MCF 10A (cell line): ENCODE measurements around the gene CAPZA1. TPM values are rescaled to one million over a fixed set of nuclear protein-coding genes. Genes with fewer than 3 reads are reported as not detected.

Experiments used
- BruUV-seq: library from RNA; stranded (reverse); fragments of 400-500 nt; replicated peaks from 2 replicates; lab custom pipeline; 2021; lab: Mats Ljungman, UMichigan
- CTCF ChIA-PET: fragments of 300-600 bp; sonication (Branson Sonifier 250); formaldehyde crosslinking; extraction: SDS; loops from one replicate; lab custom pipeline; 2021; ENCODE audit warnings: antibody characterized with exemption, inconsistent platforms; lab: Yijun Ruan, JAX
- POLR2A ChIA-PET: fragments of 300-600, 350-650 bp; sonication (Branson Sonifier 250); formaldehyde crosslinking; extraction: SDS; loops from one replicate; lab custom pipeline; 2020; ENCODE audit warnings: antibody characterized with exemption, inconsistent platforms; lab: Yijun Ruan, JAX
- DNase-seq: peaks from one replicate; pipeline ENCODE4 v3.0.0-alpha.2; 2018; ENCODE audit not compliant: unreplicated experiment
- H3K27ac Mint-ChIP-seq: one replicate; pipeline ENCODE4 v1.8.0; 2022; ENCODE audit warnings: mild to moderate bottlenecking, low read depth, mixed read lengths; ENCODE audit not compliant: unreplicated experiment
- H3K27me3 Mint-ChIP-seq: one replicate; pipeline ENCODE4 v1.8.0; 2022; ENCODE audit warnings: mixed read lengths; ENCODE audit not compliant: insufficient read depth, unreplicated experiment
- H3K36me3 Mint-ChIP-seq: one replicate; pipeline ENCODE4 v1.8.0; 2022; ENCODE audit warnings: mild to moderate bottlenecking, moderate library complexity, mixed read lengths; ENCODE audit not compliant: insufficient read depth, unreplicated experiment
- H3K4me1 Mint-ChIP-seq: one replicate; pipeline ENCODE4 v1.8.0; 2022; ENCODE audit warnings: mixed read lengths; ENCODE audit not compliant: insufficient read depth, unreplicated experiment
- H3K4me3 Mint-ChIP-seq: one replicate; pipeline ENCODE4 v1.8.0; 2022; ENCODE audit warnings: mild to moderate bottlenecking, moderate library complexity, mixed read lengths; ENCODE audit not compliant: unreplicated experiment
- H3K9me3 Mint-ChIP-seq: one replicate; pipeline ENCODE4 v1.8.0; 2022; ENCODE audit warnings: mixed read lengths; ENCODE audit not compliant: unreplicated experiment
- CTCF ChIP-seq: fragments of 200-600 bp; IDR thresholded peaks from one replicate; pipeline ENCODE4 v1.8.0; 2022; ENCODE audit warnings: antibody characterized with exemption, mild to moderate bottlenecking; ENCODE audit not compliant: unreplicated experiment
- intact Hi-C: fragments of 100-400 bp; cut with micrococcal nuclease; formaldehyde crosslinking; loops from 2 replicates; pipeline ENCODE4 v1.14.1; 2022
- total RNA-seq: library from RNA; stranded (reverse); gene quantifications from 2 replicates; pipeline ENCODE4 v1.2.3, GENCODE V29; 2022

Gene CAPZA1
- total RNA-seq, 1 experiment from 2014 or later, result 150 TPM

- Mint-ChIP-seq H3K27me3 (no peaks in the 10 kb centered on the region), H3K36me3 (peaks cover 42% of the 10 kb centered on the region), H3K4me3 (no peak overlapping the region), H3K27ac (no peak overlapping the region), H3K9me3 (no peaks in the 10 kb centered on the region), H3K4me1 (no peaks in the 10 kb centered on the region)
- no TSS peak for BruUV-seq
- no peak for DNase-seq
- POLR2A ChIA-PET, result interaction anchor here (0.7 to 1.2 kb wide), 3 partner anchors 24 to 198 kb away, joined by 3 to 4 read pairs (median 4); partner anchors contain the start of genes CAPZA1, CTTNBP2NL and ST7L
- CTCF ChIA-PET, result interaction anchor here (0.7 to 1.1 kb wide), 4 partner anchors 17 to 151 kb away, joined by 3 read pairs; no protein-coding TSS in a partner anchor
- intact Hi-C loops, result no loop called here
- no peak for TF ChIP-seq CTCF
These were observed 25.3 kb upstream of the CAPZA1 start for GRCh38 chr1:112594208-112594876.

- TF ChIP-seq CTCF, result no peak
- peaks cover 54% of the 10 kb centered on the region for H3K36me3 Mint-ChIP-seq
- BruUV-seq, result no TSS peak
These were observed 20.2 kb upstream of the CAPZA1 start for GRCh38 chr1:112599477-112599876.

GRCh38 chr1:112603012-112603411 is 16.6 kb upstream of the CAPZA1 start:
- Mint-ChIP-seq H3K4me1 (peaks cover 11% of the 10 kb centered on the region), H3K27ac (no peak overlapping the region), H3K27me3 (no peaks in the 10 kb centered on the region), H3K36me3 (peaks cover 58% of the 10 kb centered on the region), H3K4me3 (no peak overlapping the region), H3K9me3 (no peaks in the 10 kb centered on the region)
- DNase-seq, result no peak
- intact Hi-C loops, result no loop called here
- BruUV-seq, result no TSS peak
- ChIA-PET CTCF (interaction anchor here (1.5 kb wide), 1 partner anchor 11 kb away, joined by 3 read pairs; no protein-coding TSS in a partner anchor), POLR2A (no interaction called here)
- no peak for TF ChIP-seq CTCF

More at GRCh38 chr1:112599477-112599876, 20.2 kb upstream of the CAPZA1 start:
- Mint-ChIP-seq H3K4me3 (no peak overlapping the region), H3K27ac (no peak overlapping the region), H3K27me3 (no peaks in the 10 kb centered on the region), H3K4me1 (no peaks in the 10 kb centered on the region), H3K9me3 (no peaks in the 10 kb centered on the region)
- ChIA-PET CTCF (no interaction called here), POLR2A (interaction anchor here (0.6 to 1.0 kb wide), 2 partner anchors 55 to 219 kb away, joined by 3 to 4 read pairs; no protein-coding TSS in a partner anchor)
- no peak for DNase-seq
- intact Hi-C loops, result no loop called here

DNA sequence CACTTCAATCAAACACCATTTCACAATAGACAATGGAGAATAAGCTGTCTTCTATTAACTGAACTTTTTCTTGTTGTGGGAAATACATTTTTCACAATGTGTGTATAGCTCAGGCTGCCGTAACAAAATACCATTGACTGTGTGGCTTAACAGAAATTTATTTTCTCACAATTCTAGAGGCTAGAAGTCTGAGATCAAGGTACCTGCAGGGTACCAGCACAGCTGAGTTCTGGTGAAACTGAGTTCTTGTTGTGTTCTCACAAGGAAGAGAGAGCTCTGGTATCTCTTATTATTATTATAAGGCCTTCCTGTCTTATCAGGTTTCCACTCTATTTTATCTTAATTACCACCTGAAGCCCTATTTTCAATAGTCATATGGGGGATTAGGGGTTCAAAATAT is 16.1 kb upstream of the CAPZA1 start:
- DNase-seq, result no peak
- peaks cover 11% of the 10 kb centered on the region for H3K4me1 Mint-ChIP-seq
- intact Hi-C loops, result no loop called here
- H3K27me3 Mint-ChIP-seq, result no peaks in the 10 kb centered on the region
- CTCF ChIA-PET, result interaction anchor here (1.5 kb wide), 1 partner anchor 11 kb away, joined by 3 read pairs; no protein-coding TSS in a partner anchor
- POLR2A ChIA-PET, result interaction anchor here (0.6 kb wide), 1 partner anchor 271 kb away, joined by 3 read pairs; no protein-coding TSS in a partner anchor
- H3K27ac Mint-ChIP-seq, result no peak overlapping the region
- no peak for TF ChIP-seq CTCF
- no peak overlapping the region for H3K4me3 Mint-ChIP-seq
- BruUV-seq, result no TSS peak
- no peaks in the 10 kb centered on the region for H3K9me3 Mint-ChIP-seq
- peaks cover 60% of the 10 kb centered on the region for H3K36me3 Mint-ChIP-seq
